NCI-H2196 (cell line): ENCODE data around the gene TSC22D2.
"Not testable (repeated sequence)": the region's sequence is repeated elsewhere in the genome, so short reads cannot be mapped to it uniquely, and the experiment has no call there.

ENCODE experiments used
- DNase-seq: peaks from one replicate; lab custom pipeline; 2025; ENCODE audit not compliant: unreplicated experiment; lab: John Stamatoyannopoulos, UW

The TSC22D2 gene

DNA sequence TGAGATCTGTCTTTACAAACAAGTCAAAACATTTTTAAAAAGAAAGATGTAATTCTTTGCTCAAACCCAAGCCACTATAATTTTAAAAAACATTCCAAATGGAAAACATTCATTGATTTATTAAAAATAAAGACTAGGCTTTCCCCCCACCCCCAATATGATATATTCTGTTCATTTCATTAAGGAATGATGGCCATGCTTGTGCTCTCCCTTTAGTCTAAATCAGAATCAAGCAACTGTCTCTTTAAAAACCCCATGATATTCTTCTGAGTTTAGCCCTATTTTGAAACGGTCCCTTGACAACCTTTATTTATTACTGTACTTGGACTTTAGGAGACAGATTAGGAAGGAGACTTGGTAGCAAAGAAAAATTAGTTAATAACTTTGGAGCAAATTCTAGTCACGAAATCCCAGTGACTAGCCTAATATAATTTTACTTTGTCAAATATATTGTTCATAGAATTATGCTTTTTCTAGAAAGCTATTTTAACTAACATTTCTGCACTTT lies 38.4 kb downstream of the TSC22D2 start:
- no peak for DNase-seq

DNA sequence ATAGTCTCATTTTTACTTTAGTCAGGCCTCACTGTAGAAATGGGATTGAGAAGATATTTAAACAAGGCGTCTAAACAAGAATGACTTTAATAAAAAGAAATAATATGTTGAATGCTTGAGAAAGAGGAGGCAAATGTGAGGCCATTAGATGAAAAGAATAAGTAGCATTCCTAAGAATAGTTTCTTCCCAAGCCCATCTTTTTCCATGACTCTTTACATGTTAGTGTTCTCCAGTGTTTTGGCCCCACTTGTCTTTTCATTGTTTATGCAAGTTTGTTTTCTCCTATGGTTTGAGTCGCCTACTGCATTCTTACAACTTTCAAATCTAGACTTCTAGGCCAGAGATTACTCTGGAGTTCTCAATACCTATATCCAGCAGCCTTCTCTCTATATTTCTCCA lies 39.0 kb downstream of the TSC22D2 start:
- DNase-seq, result no peak

DNA sequence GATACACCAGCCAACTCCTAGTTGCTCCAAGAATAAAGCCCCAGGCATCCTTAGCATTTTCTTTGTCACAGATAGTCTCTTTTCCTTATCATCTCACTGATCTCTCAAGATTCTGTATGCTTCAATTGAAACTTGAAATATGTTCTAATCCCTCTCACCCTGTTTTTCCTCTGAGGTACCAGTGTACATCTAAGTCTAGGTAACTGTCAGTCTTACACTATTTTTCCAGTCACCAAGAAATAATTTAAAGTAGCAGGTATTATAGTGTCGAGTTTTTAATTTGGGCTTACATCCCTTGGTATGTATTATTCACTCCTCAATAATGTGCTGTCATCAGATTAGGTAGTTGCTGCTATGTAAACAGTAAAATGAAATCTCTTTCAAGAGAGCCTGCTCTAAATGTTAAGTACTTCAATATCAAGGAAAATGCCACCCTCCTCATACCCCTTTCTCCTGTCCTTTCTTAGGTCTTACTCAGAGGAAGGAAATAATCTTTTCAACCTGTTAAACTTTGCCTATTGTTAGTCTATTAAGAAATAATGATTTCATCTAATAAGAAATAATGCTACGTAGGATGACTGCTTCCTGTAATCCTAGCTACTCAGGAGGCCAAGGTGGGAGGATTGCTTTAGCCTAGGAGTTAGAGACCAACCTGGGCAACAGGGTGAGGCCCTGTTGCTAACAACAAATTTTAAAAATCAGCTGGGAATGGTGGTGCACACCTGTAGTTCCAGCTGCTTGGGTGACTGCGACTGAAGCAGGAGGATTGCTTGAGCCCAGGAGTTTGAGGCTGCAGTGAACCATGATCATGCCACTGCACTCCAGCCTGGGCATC lies 39.8 kb downstream of the TSC22D2 start:
- DNase-seq, result peak; percentile 18

DNA sequence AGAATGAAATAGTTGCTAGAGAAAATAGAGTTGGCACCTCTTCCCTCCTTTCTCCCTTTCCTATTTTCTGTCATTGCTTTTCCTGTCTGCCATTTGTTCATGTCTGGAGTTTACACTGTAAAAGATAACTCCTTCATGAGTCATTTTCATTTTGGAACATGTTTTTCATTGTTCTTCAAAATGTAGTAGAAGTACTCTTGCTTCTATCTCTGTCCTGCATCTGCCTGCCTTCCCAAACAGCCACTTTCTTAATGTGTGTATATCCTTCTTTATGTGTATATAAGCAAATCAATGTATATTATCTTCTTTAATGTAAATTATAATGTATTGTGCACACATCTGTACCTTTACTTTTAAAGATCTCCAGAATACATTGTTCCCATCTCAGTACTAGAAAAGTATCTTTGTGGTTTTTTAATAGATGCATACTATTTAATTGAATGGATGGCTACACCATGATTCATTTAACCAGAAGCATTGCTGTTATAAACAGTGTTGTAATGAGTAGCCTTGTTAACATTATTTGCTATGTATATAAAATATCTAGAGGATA lies 41.1 kb downstream of the TSC22D2 start:
- no peak for DNase-seq

DNA sequence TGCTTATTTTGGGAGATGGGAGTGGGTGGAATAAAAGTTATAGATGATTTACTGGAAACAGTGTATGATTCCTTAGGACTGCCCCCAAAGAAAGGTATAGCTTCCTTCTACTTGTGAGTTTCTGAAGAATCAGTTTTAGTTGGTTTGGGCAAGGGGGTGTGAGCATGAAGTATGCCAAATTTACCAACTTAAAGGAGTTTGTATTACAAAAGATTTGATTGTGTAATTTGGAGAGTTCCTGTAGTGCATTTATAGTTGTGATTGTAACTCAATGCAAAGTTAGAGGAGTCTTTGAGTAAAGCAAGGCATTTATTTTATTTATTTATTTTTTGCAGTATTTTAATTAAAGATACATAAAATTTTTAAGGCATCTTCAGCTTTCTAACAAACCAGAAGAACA lies 42.8 kb downstream of the TSC22D2 start:
- DNase-seq, result no peak

DNA sequence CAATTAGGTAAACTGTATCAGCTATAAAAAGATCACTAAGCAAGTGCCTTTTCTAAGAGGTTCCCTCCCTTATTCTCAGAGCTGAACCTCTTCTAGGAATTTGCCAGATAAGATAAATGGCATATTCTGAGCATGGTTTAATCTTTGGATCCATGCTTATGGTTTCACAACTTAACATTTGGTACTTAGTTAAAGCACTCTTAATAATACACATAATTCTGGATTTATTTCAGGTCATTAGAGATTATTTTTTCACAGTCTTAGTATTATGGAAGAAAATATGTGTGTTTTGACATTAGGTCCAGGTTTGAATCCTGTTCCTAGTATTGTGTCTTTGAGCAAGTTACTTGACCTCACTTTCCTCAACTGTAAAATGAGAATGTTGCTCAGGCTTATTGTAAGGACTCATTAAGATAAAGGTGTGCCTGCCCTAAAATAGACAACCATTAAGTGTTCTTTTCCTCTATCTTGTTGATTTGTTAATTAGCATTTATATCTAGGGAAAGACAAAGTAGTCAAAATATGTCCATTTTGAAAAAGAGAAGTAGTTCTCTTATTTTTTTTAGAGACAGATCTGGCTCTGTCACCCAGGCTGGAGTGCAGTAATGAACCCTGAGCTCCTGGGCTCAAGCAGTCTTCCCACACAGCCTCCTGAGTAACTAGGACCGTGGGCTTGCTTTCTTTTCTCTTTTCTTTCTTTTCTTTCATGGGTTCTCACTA lies 43.4 kb downstream of the TSC22D2 start:
- no peak for DNase-seq

DNA sequence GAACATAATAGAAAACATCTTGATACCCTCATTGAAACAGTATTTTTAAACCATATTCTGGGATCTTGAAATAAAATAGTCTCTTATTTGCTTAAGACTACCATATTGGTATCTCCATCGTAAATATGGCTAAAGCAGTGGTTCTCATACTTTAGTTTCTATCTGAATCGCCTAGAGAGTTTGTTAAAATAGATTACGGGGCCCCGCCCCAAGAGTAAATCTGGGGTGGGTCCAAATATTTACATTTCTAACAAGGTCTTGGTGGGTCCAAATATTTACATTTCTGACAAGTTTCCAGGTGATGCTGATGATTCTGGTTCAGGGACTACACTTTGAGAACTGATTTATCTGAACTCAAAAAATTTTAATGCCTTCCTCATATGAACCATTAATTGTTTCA lies 45.3 kb downstream of the TSC22D2 start:
- no peak for DNase-seq

DNA sequence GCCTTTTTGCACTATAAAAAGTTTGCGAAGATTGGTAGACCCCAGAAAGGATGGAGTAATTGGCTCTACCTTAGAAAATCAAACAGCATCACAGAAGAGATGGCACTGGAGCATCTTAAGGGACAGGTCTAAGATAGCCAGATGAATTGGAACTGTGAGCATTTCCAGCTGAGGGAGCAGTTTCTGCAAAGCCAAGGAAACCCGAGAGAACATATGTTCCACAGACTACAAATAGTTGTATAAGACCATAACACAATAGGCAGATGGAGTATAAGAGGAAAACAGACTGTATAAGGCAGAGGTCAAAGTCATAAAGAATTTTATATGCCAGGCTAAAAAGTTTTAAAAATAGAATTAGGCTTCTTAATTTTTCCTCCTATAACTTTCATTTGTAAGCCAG lies 46.0 kb downstream of the TSC22D2 start:
- no peak for DNase-seq

DNA sequence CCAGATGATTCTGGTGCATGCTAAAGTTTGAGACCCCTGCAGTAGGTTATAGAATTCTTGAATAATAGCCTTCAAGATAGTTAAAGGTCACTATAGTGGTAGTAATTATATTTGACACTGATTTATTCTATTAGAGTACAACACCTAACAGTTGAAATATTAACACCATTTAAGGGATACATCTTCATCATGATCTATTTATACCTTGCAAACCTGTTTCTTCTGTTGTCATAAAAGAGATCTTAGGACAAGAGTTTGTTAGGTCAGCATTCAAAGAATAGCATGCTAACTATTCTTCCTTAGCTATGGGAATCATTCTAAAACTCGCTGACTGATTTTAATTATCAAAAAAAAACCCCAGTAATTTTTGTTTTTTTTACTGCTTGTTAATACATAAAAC lies 46.5 kb downstream of the TSC22D2 start:
- DNase-seq, result no peak

DNA sequence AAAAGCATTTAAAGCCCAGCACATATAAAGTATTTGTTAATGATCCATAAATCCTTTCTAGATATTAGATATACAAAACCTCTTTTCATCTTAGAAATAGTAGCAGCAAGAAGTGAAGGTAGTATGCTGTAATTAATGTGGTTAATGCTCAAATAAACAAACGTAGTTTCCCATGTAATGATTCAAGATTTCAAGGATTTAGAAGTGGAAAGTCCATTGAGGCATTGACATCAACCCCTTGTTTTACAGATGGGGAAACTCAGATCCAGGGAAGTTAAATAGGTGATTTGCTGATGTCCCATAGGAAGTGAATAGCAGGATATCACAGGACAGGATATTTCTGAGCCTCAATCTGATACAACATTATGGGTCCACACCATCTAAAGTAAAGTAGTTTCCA lies 47.2 kb downstream of the TSC22D2 start:
- DNase-seq, result no peak

DNA sequence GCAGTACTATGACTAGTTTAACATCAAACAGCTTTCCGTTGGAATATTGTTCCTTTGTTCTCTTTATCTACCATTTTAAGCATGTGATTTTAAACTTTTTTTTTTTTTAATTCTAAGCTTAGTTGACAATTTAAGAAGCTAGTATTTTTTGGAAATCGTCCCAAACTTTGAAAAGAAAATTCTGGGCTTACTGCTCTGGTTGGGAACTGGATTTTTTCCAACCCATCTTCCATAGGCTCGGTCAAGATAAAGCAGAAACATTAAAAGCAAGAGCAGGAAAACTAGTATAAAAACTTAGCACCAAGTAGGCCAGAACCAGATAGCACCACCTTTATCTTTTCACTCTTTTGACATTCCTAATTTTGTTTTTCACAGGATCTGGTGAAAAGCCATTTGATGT lies 49.9 kb downstream of the TSC22D2 start:
- DNase-seq, result no peak

DNA sequence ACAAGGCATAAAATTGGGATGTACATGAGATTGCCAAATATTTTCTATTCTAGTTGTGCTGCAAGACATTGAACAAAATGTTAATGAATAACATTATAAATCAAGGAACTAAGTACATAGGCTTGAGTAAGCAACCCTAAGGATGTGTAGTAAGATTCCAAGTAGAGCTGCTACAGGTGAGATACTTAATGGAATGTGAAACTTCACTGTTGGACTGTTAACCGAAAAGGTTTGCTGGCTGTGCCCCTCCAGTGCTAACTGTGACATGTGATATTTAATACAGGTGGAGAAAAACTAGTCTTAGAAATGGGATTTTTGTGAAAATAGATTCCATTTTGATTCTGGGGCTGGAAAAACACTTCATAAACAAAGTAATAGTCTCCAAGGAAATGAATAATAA lies 52.4 kb downstream of the TSC22D2 start:
- no peak for DNase-seq

DNA sequence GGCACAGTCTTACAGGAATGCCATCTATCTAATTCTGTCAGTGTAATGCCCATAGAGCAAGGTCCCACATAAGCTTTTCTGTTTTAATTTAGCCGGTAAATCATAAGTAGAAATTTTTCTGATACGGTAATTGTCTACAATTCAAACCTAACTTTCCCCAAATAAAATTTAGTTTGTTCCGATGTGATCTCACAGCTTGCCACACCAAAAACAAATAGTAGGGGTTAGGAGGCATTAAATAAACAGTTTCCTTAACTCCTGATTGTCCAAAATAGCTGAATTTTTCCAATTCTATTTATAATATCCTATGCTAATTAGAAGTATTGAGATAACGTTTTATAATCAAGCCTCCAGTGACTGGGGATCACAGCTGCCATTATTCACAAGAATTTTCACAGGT lies 53.3 kb downstream of the TSC22D2 start:
- DNase-seq, result no peak

DNA sequence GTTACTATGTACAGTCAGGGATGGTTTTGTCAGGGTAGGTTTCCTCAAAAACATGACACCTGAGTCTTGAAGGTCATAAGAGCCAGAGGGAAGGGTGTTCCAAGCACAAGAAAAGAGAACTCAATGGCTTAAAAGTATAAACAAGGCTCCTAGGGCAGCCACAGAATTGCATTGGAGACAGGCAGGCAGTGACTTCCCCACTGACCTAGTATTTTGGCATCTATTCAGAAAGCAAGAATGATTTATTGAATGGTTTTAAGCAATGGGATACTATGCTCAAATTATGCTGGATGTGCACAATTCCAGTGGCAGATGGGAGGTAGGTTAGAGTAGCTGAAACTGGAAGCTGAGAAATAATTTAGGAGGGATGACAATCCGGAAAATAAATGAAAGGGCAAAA lies 54.0 kb downstream of the TSC22D2 start:
- no peak for DNase-seq

DNA sequence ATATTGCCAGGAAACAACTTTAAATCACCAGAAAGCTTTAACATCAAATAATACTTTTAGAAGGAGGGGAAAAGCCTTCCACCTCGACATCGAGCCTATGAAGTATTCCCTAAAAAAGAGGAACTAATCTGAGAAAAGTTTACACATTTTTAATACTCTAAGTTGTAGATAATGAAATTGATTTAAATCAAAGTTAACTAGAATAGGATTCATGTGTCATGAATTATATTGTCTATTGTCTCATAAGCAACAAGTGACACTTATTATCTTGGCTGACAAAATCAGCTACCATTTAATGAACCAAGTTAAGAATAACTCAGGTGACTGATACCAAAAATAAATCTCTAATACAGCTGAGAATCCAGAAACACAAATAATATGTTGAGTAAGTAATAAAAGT lies 56.6 kb downstream of the TSC22D2 start:
- DNase-seq, result no peak

DNA sequence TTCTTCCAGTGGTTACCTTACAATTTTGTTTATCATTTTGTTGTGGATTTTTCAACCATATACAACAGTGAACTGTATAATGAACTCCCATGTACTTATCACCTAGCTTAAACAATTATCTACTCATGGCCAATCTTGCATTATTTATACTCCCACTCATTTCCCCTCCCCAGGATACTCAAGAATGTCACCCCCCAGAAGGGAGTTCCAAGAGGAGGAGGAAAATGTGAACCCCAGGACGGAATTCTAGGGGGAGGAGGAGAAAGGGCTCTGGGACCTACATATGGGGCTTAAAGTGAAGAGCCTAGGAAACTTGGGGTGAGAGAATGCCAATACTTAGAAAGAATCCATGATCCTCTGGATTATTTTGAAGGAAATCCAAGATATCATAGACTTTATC lies 59.3 kb downstream of the TSC22D2 start:
- no peak for DNase-seq

DNA sequence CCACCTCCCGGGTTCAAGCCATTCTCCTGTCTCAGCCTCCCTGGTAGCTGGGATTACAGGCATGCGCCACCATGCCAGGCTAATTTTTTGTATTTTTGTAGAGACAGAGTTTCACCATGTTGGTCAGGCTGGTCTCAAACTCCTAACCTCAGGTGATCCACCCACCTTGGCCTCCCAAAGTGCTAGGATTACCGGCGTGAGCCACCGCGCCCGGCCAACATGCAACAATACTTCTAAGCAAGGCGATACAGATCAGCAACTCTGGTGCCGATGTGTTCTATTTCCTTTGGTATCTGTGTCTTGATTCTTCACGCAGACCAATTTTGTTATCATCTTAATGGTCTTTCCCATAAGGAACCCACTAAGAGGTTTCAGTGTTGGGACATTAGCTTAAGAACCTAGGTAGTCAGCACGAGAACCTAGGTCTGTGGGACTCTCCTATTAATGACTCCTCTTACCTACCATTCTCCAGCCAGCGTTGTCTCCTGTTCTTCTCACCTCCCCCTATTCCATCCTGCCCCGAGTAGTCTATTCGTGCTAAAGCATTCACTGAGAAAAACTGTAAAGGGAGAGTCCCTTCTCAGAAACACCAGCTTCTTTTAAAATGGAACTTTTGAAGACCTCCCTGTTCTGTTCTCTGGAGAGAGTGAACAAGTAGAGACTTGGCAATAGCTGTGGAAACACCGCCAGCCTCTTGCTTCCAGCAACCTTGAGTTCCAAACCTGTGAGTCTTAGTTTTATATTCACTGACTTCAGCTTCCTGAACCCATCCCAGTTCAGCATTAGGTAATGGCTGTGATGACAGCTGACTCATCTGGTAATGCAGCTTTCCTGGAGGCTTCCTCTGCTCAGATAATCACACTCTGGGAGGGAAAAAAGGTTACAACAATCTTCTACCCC lies 61.2 kb downstream of the TSC22D2 start:
- peak; percentile 51 for DNase-seq

DNA sequence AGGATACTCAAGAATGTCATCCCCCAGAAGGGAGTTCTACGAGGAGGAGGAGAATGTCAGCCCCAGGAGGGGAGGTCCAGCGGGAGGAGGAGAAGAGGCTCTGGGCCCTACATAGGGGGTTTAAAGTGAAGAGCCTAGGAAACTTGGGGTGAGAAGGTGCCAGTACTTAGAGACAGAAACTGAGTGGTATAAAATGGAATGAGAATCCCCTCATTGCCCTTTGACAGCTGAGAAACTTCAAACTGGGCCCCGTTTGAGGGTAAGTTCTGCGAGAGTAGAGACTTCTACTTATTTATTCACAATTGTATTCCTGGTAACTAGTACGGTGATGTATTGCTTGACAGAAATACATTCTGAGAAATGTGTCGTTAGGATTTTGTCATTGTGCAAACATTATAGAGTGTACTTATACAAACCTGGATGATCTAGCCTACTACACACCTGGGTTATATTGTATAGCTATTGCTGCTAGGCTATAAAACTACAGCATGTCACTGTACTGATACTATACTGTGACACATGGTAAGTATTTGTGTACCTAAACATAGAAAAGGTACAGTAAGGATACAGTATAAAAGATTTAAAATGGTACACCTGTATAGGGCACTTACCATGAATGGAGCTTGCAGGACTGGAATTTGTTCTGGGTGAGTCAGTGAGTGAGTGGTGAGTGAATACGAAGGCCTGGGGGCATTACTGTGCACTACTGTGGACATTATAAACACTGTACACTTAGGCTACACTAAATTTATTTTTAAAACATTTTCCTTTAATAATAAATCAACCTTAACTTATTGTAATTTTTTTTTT lies 62.0 kb downstream of the TSC22D2 start:
- DNase-seq, result no peak

DNA sequence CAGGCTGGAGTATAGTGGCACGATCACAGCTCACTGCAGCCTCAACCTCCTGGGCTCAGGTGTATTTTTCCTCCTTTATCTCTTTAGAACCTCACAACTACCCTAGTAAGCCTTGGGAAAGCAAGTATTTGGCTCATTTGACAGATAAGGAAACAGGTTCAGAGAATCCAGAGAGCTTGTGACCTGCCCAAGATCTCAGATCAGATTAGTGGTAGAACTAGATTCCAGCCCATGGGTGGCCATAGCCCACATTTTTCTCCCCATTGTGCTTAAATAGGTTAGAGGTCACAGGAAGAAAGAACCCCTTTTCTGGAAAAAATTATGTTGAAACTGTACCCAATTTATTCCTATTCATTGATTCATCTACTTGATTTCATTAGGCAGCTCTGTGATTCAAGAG lies 64.3 kb downstream of the TSC22D2 start:
- no peak for DNase-seq

DNA sequence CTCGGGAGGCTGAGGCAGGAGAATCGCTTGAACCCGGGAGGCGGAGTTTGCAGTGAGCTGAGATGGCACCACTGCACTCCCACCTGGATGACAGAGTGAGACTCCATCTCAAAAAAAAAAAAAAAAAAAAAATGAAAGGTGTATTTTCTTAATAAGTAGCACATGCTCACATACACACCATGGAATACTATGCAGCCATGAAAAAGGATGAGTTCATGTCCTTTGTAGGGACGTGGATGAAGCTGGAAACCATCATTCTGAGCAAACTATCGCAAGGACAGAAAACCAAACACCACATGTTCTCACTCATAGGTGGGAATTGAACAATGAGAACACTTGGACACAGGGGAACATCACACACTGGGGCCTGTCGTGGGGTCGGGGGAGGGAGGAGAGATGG lies 65.1 kb downstream of the TSC22D2 start:
- not testable (repeated sequence) for DNase-seq
